PC-9 (cell line): ENCODE data around the gene MPDU1.

ENCODE experiments used
- CTCF ChIP-seq: fragments of 200-600 bp; sonication (generic); conservative IDR thresholded peaks from 2 replicates; pipeline ENCODE4 v1.6.1; 2017; ENCODE audit warnings: mixed run types, antibody characterized with exemption, mild to moderate bottlenecking, moderate library complexity
- EZH2 ChIP-seq: fragments of 200-600 bp; sonication (generic); IDR thresholded peaks from 2 replicates; pipeline ENCODE4 v1.8.0; 2017; ENCODE audit warnings: antibody characterized with exemption, low read depth

GRCh38 chr17:7563115-7563869, 20.4 kb upstream of the MPDU1 start:
- no peak for TF ChIP-seq CTCF
- no peak for TF ChIP-seq EZH2
